Keratinocyte (primary cell): ENCODE results near the gene RITA1. TPM values are rescaled to one million over a fixed set of nuclear protein-coding genes. Genes with fewer than 3 reads are reported as not detected.

ENCODE experiments used
- DNase-seq: peaks from one replicate; pipeline ENCODE4 v3.0.0-alpha.2; 2011; ENCODE audit warnings: low read depth, missing footprints, low spot score
- FAIRE-seq: peaks from 2 replicates; lab custom pipeline; 2011; peaks lifted over from hg19 to GRCh38; lab: Jason Lieb, UNC
- H2AFZ ChIP-seq: 2 replicates; pipeline ENCODE4 v1.6.0; 2012; ENCODE audit warnings: low read length, control low read depth, inconsistent platforms; ENCODE audit not compliant: control insufficient read depth
- H3K27ac ChIP-seq: 2 replicates; pipeline ENCODE4 v1.5.1; 2011; ENCODE audit warnings: low read length; ENCODE audit not compliant: control insufficient read depth, insufficient read depth
- H3K27me3 ChIP-seq: 3 replicates; pipeline ENCODE4 v1.6.0; 2011; ENCODE audit warnings: low read length; ENCODE audit not compliant: control insufficient read depth, insufficient read depth; ENCODE audit errors: extremely low read depth
- H3K36me3 ChIP-seq, 2 experiments: 2 replicates in 1 of 2; 3 replicates in 1 of 2; pipeline ENCODE4 v1.5.1; 2011; ENCODE audit warnings: low read length in 2 of 2, mild to moderate bottlenecking in 1 of 2; ENCODE audit not compliant: control insufficient read depth in 2 of 2, insufficient read depth in 2 of 2; ENCODE audit errors: extremely low read depth in 1 of 2
- H3K4me1 ChIP-seq: 3 replicates; pipeline ENCODE4 v1.5.1; 2011; ENCODE audit warnings: low read length; ENCODE audit not compliant: control insufficient read depth, insufficient read depth; ENCODE audit errors: extremely low read depth
- H3K4me2 ChIP-seq: 3 replicates; pipeline ENCODE4 v1.6.0; 2011; ENCODE audit warnings: low read depth, low read length; ENCODE audit not compliant: control insufficient read depth, insufficient read depth; ENCODE audit errors: extremely low read depth
- H3K4me3 ChIP-seq, 3 experiments: fragments of 200-600 bp in 1 of 3; sonication (generic) in 1 of 3; 2 replicates in 2 of 3; 3 replicates in 1 of 3; pipeline ENCODE4 v1.5.1; 2011 to 2016; ENCODE audit warnings: low read length in 3 of 3, mild to moderate bottlenecking in 3 of 3, control low read depth in 2 of 3, inconsistent platforms in 1 of 3, low read depth in 1 of 3, mixed read lengths in 1 of 3, mixed run types in 1 of 3, moderate library complexity in 1 of 3; ENCODE audit not compliant: control insufficient read depth in 2 of 3, insufficient read depth in 2 of 3; ENCODE audit errors: extremely low read depth in 1 of 3
- H3K79me2 ChIP-seq: 2 replicates; pipeline ENCODE4 v1.6.0; 2012; ENCODE audit warnings: low read length; ENCODE audit not compliant: control insufficient read depth, insufficient read depth
- H3K9ac ChIP-seq: 3 replicates; pipeline ENCODE4 v1.6.0; 2011; ENCODE audit warnings: low read length; ENCODE audit not compliant: control insufficient read depth, insufficient read depth; ENCODE audit errors: extremely low read depth
- H3K9me1 ChIP-seq: 3 replicates; pipeline ENCODE4 v1.6.0; 2011; ENCODE audit warnings: low read length; ENCODE audit not compliant: control insufficient read depth, insufficient read depth; ENCODE audit errors: extremely low read depth
- H3K9me3 ChIP-seq: 2 replicates; pipeline ENCODE4 v1.5.1; 2012; ENCODE audit warnings: low read depth, low read length; ENCODE audit not compliant: control insufficient read depth
- H4K20me1 ChIP-seq: 3 replicates; pipeline ENCODE4 v1.6.0; 2011; ENCODE audit warnings: low read length; ENCODE audit not compliant: control insufficient read depth, insufficient read depth; ENCODE audit errors: extremely low read depth
- EZH2 ChIP-seq: IDR thresholded peaks from one replicate; pipeline ENCODE4 v1.6.1; 2012; ENCODE audit warnings: inconsistent platforms, mild to moderate bottlenecking, low read length, moderate library complexity
- dilution Hi-C: fragments of 300-500 bp; cut with MboI; formaldehyde crosslinking; loops from one replicate; pipeline ENCODE4 v1.7.0; 2020; ENCODE audit warnings: low sequenced_read_pairs; ENCODE audit not compliant: extremely low pct_ligation_motif_present
- polyA plus RNA-seq, 5 experiments: library from polyadenylated mRNA; depleted of rRNA in 3 of 5; stranded (reverse) in 3 of 5; stranded (forward) in 1 of 5; unstranded in 1 of 5; fragments of >200 nt; gene quantifications; 1 replicate in 1 of 5; 2 replicates in 3 of 5; 3 replicates in 1 of 5; pipeline versions ENCODE4 v1.2.1 to v1.2.3, GENCODE V29; 2011 to 2012; ENCODE audit warnings: missing spikeins in 2 of 5, low read depth in 1 of 5, low replicate concordance in 1 of 5
- TF ChIP-seq, protein P1 (sequence below), 3 experiments: IDR thresholded peaks in 1 of 3; conservative IDR thresholded peaks in 1 of 3; optimal IDR thresholded peaks in 1 of 3; 2 replicates in 2 of 3; 3 replicates in 1 of 3; pipeline versions ENCODE3 to v1.5.1; 2011; ENCODE audit warnings: low read length in 3 of 3, mild to moderate bottlenecking in 3 of 3, moderate library complexity in 2 of 3, control low read depth in 1 of 3, inconsistent platforms in 1 of 3; ENCODE audit not compliant: insufficient read depth in 2 of 3; ENCODE audit errors: extremely low read depth in 1 of 3

RITA1 gene
- polyA plus RNA-seq, 1 donor (not counting 4 experiments of a cell fraction or from before 2014, with no cell fraction given), result 11.8 TPM

DNA sequence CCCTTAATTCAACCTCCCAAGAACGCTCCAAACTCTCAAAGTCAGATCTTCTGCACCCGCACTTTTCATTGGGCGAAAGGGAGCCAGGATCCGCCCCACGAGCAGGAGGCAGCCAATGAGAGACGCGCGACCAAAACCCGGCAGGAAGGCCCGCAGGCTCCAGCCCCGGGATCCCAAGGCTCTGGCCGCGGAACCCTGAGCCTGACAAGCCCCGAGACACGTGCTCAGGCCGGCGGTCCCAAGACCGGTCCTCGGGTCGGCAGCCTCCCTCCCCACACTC, 681 bp upstream of the RITA1 start:
- peaks cover 51% of the 10 kb centered on the region for H3K79me2 ChIP-seq
- peak overlapping the region; percentile 98 for H3K9ac ChIP-seq
- peak overlapping the region; percentile 96 for H3K4me2 ChIP-seq
- H3K4me3 ChIP-seq, result peak overlapping the region; percentile 77 to 91 (median 87)
- peak; percentile 58 for DNase-seq
- H3K27ac ChIP-seq, result peak overlapping the region; percentile 95
- FAIRE-seq, result no peak
- TF ChIP-seq, protein P1, sequence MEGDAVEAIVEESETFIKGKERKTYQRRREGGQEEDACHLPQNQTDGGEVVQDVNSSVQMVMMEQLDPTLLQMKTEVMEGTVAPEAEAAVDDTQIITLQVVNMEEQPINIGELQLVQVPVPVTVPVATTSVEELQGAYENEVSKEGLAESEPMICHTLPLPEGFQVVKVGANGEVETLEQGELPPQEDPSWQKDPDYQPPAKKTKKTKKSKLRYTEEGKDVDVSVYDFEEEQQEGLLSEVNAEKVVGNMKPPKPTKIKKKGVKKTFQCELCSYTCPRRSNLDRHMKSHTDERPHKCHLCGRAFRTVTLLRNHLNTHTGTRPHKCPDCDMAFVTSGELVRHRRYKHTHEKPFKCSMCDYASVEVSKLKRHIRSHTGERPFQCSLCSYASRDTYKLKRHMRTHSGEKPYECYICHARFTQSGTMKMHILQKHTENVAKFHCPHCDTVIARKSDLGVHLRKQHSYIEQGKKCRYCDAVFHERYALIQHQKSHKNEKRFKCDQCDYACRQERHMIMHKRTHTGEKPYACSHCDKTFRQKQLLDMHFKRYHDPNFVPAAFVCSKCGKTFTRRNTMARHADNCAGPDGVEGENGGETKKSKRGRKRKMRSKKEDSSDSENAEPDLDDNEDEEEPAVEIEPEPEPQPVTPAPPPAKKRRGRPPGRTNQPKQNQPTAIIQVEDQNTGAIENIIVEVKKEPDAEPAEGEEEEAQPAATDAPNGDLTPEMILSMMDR (optimal IDR thresholded peaks at IDR 0.05 in 1 of 3, IDR thresholded peaks at IDR 0.05 in 1 of 3, conservative IDR thresholded peaks at IDR 0.05 in 1 of 3; ENCODE audit: extremely low read depth in 1 of 3, insufficient read depth in 2 of 3, low read length in 3 of 3), result no peak
- TF ChIP-seq EZH2, result no peak
- peaks cover 5% of the 10 kb centered on the region for H3K9me1 ChIP-seq
- H2AFZ ChIP-seq, result peak overlapping the region; percentile 89
- H4K20me1 ChIP-seq, result no peaks in the 10 kb centered on the region
- peaks cover 8 to 20% of the 10 kb centered on the region in 2 experiments for H3K36me3 ChIP-seq
- peaks cover 14% of the 10 kb centered on the region for H3K4me1 ChIP-seq
- no peaks in the 10 kb centered on the region for H3K9me3 ChIP-seq
- dilution Hi-C loops, result no loop called here
- H3K27me3 ChIP-seq, result no peaks in the 10 kb centered on the region

DNA sequence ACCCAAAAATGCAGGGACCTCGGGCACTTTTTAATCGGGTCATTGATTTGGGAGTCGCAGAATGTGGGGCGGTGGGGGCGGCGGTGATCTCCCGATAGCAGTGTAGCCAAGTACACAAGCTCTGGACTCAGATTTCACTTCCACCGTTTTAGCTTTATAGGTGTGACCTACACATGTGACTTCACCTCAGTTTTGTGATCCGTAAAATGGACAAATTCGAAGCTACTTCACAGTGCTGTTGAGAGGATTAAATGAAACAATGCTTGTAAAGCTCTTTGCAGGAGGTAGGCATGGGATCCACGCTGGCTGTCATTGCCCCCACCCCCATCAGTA, 478 bp downstream of the RITA1 start:
- peak overlapping the region; percentile 95 for H3K27ac ChIP-seq
- H2AFZ ChIP-seq, result peak overlapping the region; percentile 89
- no peaks in the 10 kb centered on the region for H4K20me1 ChIP-seq
- H3K9me3 ChIP-seq, result no peaks in the 10 kb centered on the region
- no peak for FAIRE-seq
- H3K79me2 ChIP-seq, result peaks cover 46% of the 10 kb centered on the region
- no peaks in the 10 kb centered on the region for H3K9me1 ChIP-seq
- H3K4me2 ChIP-seq, result peak overlapping the region; percentile 96
- H3K9ac ChIP-seq, result peak overlapping the region; percentile 98
- peaks cover 2 to 15% of the 10 kb centered on the region in 2 experiments for H3K36me3 ChIP-seq
- peaks cover 14% of the 10 kb centered on the region for H3K4me1 ChIP-seq
- DNase-seq, result no peak
- H3K27me3 ChIP-seq, result no peaks in the 10 kb centered on the region
- peak overlapping the region; percentile 77 to 91 (median 87) for H3K4me3 ChIP-seq
- TF ChIP-seq, protein P1 (optimal IDR thresholded peaks at IDR 0.05 in 1 of 3, IDR thresholded peaks at IDR 0.05 in 1 of 3, conservative IDR thresholded peaks at IDR 0.05 in 1 of 3; ENCODE audit: extremely low read depth in 1 of 3, insufficient read depth in 2 of 3, low read length in 3 of 3), result no peak
- no peak for TF ChIP-seq EZH2
- dilution Hi-C loops, result no loop called here
